ENCODE results near the gene MAPKBP1. TPM values are rescaled to one million over a fixed set of nuclear protein-coding genes. Genes with fewer than 3 reads are reported as not detected.
A peak's percentile ranks its signal among the peaks of the same experiment; 100 is the strongest.

Gene MAPKBP1
- total RNA-seq, 4 donors from 2014 or later = 69.3 to 157 (median 81.6) TPM

DNA sequence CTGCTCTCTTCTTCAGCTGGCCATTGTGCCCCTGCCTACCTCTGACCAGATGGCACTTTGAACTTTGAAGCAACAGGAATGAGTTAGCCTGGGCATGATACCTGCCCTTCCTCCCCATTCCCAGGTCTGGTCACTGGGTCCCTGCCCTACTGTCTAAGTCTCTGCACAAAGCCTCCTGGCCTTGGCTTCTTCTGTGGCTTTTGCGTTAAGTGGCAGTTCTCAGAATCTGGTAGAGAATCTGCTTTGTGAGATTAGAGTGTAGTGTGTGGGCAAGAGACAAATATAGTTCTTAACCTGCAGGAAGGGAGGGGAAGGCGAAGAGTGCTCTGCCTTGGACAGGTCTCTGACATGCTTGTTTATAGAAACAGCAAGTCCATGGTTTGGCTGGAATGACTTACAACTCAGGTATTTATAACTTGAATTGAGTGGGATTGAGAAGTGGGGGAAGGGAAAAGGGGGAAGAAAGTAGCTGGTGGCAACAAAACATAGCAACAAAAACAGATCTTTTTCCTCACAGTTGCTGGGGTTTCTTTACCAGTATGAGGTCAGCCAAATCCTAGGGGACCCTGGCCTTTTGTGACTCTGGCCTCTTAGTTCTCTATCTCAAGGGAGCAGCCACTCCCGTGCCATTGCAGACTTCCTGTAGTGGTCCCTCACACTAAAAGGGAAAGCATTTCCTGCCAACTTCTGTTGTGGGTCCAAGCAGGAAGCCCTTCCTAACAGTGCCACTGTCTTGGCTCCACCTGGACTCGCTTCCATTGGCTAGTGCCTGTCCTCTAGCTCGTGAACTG lies 16.7 kb downstream of the MAPKBP1 start:
- H3K4me3 ChIP-seq = no peak overlapping the region
- H3K4me1 ChIP-seq = peaks cover 83% of the 10 kb centered on the region
- TF ChIP-seq, protein P1, sequence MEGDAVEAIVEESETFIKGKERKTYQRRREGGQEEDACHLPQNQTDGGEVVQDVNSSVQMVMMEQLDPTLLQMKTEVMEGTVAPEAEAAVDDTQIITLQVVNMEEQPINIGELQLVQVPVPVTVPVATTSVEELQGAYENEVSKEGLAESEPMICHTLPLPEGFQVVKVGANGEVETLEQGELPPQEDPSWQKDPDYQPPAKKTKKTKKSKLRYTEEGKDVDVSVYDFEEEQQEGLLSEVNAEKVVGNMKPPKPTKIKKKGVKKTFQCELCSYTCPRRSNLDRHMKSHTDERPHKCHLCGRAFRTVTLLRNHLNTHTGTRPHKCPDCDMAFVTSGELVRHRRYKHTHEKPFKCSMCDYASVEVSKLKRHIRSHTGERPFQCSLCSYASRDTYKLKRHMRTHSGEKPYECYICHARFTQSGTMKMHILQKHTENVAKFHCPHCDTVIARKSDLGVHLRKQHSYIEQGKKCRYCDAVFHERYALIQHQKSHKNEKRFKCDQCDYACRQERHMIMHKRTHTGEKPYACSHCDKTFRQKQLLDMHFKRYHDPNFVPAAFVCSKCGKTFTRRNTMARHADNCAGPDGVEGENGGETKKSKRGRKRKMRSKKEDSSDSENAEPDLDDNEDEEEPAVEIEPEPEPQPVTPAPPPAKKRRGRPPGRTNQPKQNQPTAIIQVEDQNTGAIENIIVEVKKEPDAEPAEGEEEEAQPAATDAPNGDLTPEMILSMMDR (IDR thresholded peaks at IDR 0.05) = no peak
- TF ChIP-seq POLR2AphosphoS5 (IDR thresholded peaks at IDR 0.05) (no peak), POLR2A (IDR thresholded peaks at IDR 0.05) (no peak), EP300 (IDR thresholded peaks at IDR 0.05) (no peak)
- no peaks in the 10 kb centered on the region for H3K27me3 ChIP-seq
- 30% methylated on average over 5 of the region's 5 CpGs for WGBS
- no peaks in the 10 kb centered on the region for H3K36me3 ChIP-seq
- peak overlapping the region; percentile 25 for H3K27ac ChIP-seq
- no peak for DNase-seq (ENCODE audit: low spot score in 2 of 2)
- H3K9me3 ChIP-seq = no peaks in the 10 kb centered on the region

DNA sequence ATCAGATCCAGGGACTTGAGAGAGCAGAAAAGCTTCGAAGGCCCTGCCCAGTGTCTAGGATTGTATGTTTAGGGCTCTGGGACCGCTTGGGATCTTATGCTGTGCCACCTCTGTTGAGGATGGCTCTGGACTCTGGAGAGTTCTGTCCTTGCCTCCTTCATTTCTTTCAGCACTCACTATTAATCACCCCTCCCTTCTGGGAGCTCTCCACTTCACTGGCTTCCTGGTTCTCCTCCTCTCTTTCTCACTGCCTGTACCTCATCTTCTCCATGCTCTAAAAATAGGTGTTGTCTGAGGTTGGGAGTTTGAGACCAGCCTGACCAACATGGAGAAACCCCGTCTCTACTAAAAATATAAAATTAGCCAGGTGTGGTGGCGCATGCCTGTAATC lies 17.3 kb downstream of the MAPKBP1 start:
- WGBS = 83% methylated on average over 4 of the region's 4 CpGs
- Histone ChIP-seq H3K4me1 (peaks cover 89% of the 10 kb centered on the region), H3K27me3 (no peaks in the 10 kb centered on the region), H3K4me3 (no peak overlapping the region), H3K9me3 (no peaks in the 10 kb centered on the region), H3K27ac (peak overlapping the region; percentile 25), H3K36me3 (no peaks in the 10 kb centered on the region)
- TF ChIP-seq, protein P1 (IDR thresholded peaks at IDR 0.05) = no peak
- TF ChIP-seq EP300 (IDR thresholded peaks at IDR 0.05) (no peak), POLR2A (IDR thresholded peaks at IDR 0.05) (no peak), POLR2AphosphoS5 (IDR thresholded peaks at IDR 0.05) (no peak)
- DNase-seq (ENCODE audit: low spot score in 2 of 2) = no peak

DNA sequence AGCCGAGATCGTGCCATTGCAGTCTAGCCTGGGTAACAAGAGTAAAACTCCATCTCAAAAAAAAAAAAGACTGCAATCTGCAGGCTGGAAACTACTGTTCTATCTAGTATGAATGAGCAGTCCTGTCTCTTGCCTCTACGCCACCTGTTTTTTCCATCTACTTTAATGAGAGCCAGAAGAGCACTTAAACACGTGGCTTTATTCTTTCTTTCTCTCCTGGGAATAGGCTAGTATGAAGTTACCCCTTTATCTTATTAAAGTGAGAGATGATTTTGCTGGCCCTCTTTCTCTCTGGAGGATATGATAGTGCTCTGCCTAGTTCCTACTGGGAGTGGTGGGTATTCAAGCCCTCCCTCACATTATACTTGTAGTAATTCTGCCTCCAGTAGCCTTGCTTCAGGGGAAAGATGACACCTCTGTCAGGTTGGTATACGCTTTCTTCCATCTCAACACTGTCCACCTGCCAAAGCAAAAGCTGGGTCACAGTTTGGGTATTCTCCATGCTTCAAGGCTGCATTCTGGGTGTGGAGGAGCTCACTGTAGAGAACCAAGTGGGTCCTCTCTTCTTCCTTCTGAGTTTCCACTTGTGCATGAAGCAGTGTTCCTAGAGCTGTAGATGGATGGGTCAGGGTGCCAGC lies 17.8 kb downstream of the MAPKBP1 start:
- WGBS = 74% methylated on average over 5 of the region's 5 CpGs
- H3K4me1 ChIP-seq = peaks cover 92% of the 10 kb centered on the region
- no peak overlapping the region for H3K27ac ChIP-seq

DNA sequence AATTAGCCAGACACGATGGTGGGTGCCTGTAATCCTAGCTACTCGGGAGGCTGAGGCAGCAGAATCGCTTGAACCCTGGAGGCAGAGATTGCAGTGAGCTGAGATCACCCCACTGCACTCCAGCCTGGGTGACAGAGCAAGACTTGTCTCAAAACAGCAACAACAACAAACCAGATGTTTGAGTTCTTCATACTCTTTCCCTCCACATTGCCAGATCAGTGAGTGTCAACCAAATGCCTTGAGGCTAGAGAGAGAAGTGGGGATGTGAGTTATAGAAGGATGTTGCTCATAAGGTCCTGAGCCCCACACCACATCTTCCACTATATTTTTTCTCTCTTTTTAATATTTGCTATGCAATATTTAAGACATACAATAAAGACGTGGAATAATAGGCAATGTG lies 19.8 kb downstream of the MAPKBP1 start:
- 33% methylated on average over 4 of the region's 4 CpGs for WGBS
- Histone ChIP-seq H3K9me3 (no peaks in the 10 kb centered on the region), H3K27me3 (no peaks in the 10 kb centered on the region), H3K27ac (peak overlapping the region; percentile 54), H3K4me3 (no peak overlapping the region), H3K36me3 (no peaks in the 10 kb centered on the region), H3K4me1 (peaks cover 85% of the 10 kb centered on the region)
- no peak for DNase-seq (ENCODE audit: low spot score in 2 of 2)
- TF ChIP-seq POLR2A (IDR thresholded peaks at IDR 0.05) (no peak), POLR2AphosphoS5 (IDR thresholded peaks at IDR 0.05) (no peak), EP300 (IDR thresholded peaks at IDR 0.05) (no peak)
- TF ChIP-seq, protein P1 (IDR thresholded peaks at IDR 0.05) = no peak

More for the DNA sequence above, 17.8 kb downstream of the MAPKBP1 start:
- no peak overlapping the region for H3K4me3 ChIP-seq
- H3K9me3 ChIP-seq = no peaks in the 10 kb centered on the region
- no peak for DNase-seq (ENCODE audit: low spot score in 2 of 2)
- H3K27me3 ChIP-seq = no peaks in the 10 kb centered on the region
- H3K36me3 ChIP-seq = no peaks in the 10 kb centered on the region
- no peak for TF ChIP-seq POLR2AphosphoS5 (IDR thresholded peaks at IDR 0.05)
- TF ChIP-seq EP300 (IDR thresholded peaks at IDR 0.05) = no peak

DNA sequence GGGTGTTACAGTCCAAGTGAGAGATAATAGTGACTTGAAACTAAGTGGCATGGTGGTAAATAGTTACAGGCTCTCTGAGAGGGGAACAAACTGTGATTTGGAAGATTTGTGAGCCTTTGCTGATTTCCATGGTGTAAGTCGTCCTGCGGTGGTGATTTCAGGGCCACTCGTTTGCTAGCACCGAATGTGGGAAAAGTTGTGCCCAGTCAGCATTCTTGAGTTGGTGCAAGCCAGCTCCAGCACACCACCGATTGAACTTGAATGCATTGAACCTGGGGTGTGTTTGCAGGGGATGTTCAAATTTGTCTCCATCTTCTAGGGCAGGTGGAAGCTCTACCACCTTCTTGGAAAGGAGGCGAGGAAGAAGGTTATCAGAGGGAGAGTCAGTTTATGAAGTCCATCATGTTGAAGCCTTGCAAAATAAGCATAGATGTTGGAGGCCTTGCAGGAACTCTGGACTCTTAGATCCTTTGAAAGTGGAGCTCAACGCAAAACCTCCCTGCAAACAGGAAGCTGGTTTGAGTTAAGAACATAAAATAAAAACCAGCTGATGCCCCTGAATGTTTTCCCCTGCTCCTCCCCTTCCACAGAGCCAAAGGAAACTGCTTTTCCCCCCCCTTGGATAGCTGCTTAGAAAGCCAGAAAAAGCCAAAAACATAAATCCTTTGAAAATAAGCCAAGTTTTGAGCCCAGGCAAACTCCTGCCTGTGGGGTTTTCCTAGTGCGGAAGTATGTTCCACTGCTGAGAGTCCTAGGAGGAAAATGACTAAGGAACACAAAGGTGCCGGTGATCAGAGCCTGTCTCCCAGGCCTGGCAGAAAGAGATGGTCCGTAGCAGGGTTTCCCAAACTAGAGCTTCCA lies 21.9 kb downstream of the MAPKBP1 start:
- DNase-seq (ENCODE audit: low spot score in 2 of 2) = peak; percentile 19 to 43
- Histone ChIP-seq H3K27me3 (no peaks in the 10 kb centered on the region), H3K27ac (peak overlapping the region; percentile 21), H3K36me3 (peaks cover 10% of the 10 kb centered on the region), H3K9me3 (no peaks in the 10 kb centered on the region), H3K4me3 (no peak overlapping the region), H3K4me1 (peaks cover 70% of the 10 kb centered on the region)
- no peak for TF ChIP-seq EP300 (IDR thresholded peaks at IDR 0.05)
- TF ChIP-seq, protein P1 (IDR thresholded peaks at IDR 0.05) = no peak
- TF ChIP-seq POLR2A (IDR thresholded peaks at IDR 0.05) = no peak
- TF ChIP-seq POLR2AphosphoS5 (IDR thresholded peaks at IDR 0.05) = no peak
- WGBS = 34% methylated on average over 10 of the region's 10 CpGs
